IPS-NIHi7 (cell line): ENCODE measurements around the gene PBX3.
"Not testable (repeated sequence)": the region's sequence is repeated elsewhere in the genome, so short reads cannot be mapped to it uniquely, and the experiment has no call there.

Source experiments
- DNase-seq: peaks from one replicate; pipeline ENCODE4 v3.0.0; 2012; ENCODE audit warnings: mixed read lengths; ENCODE audit errors: extremely low spot score

The PBX3 gene

GRCh38 chr9:125822160-125822559, 75.0 kb downstream of the PBX3 start:
- DNase-seq: no peak

GRCh38 chr9:125822902-125823301, 75.7 kb downstream of the PBX3 start:
- DNase-seq: no peak

GRCh38 chr9:125823874-125824406, 76.8 kb downstream of the PBX3 start:
- not testable (repeated sequence) for DNase-seq

GRCh38 chr9:125825762-125826161, 78.6 kb downstream of the PBX3 start:
- no peak for DNase-seq

- no peak for DNase-seq
Observed at GRCh38 chr9:125826850-125827249, 79.7 kb downstream of the PBX3 start.

- DNase-seq: no peak
Observed at GRCh38 chr9:125829743-125830142, 82.6 kb downstream of the PBX3 start.

GRCh38 chr9:125831054-125831453, 83.9 kb downstream of the PBX3 start:
- no peak for DNase-seq

- no peak for DNase-seq
Observed at GRCh38 chr9:125831616-125832015, 84.4 kb downstream of the PBX3 start.

- DNase-seq: no peak
Observed at GRCh38 chr9:125835655-125836054, 88.5 kb downstream of the PBX3 start.

GRCh38 chr9:125839317-125839716, 92.1 kb downstream of the PBX3 start:
- DNase-seq: no peak

- no peak for DNase-seq
Observed at GRCh38 chr9:125841444-125841843, 94.3 kb downstream of the PBX3 start.

- DNase-seq: no peak
Observed at GRCh38 chr9:125842242-125842641, 95.1 kb downstream of the PBX3 start.

- no peak for DNase-seq
Observed at GRCh38 chr9:125843646-125844045, 96.5 kb downstream of the PBX3 start.

GRCh38 chr9:125844611-125845010, 97.4 kb downstream of the PBX3 start:
- DNase-seq: no peak

GRCh38 chr9:125845271-125845808, 98.2 kb downstream of the PBX3 start:
- DNase-seq: no peak

- no peak for DNase-seq
Observed at GRCh38 chr9:125847735-125848134, 100.6 kb downstream of the PBX3 start.

- DNase-seq: no peak
Observed at GRCh38 chr9:125850106-125850632, 103.0 kb downstream of the PBX3 start.

GRCh38 chr9:125850763-125851162, 103.6 kb downstream of the PBX3 start:
- DNase-seq: no peak

- DNase-seq: no peak
Observed at GRCh38 chr9:125851979-125852378, 104.8 kb downstream of the PBX3 start.

- DNase-seq: no peak
Observed at GRCh38 chr9:125852386-125852785, 105.2 kb downstream of the PBX3 start.

- no peak for DNase-seq
Observed at GRCh38 chr9:125854553-125855275, 107.5 kb downstream of the PBX3 start.

- DNase-seq: no peak
Observed at GRCh38 chr9:125856331-125856730, 109.2 kb downstream of the PBX3 start.

- DNase-seq: no peak
Observed at GRCh38 chr9:125861405-125862058, 114.4 kb downstream of the PBX3 start.
